DMS 273 treated with DMSO at 0.1 percent for 48 hours (cell line): ENCODE measurements around the gene CP.
"Not testable (repeated sequence)": the region's sequence is repeated elsewhere in the genome, so short reads cannot be mapped to it uniquely, and the experiment has no call there.

Experiments used
- DNase-seq: peaks from one replicate; lab custom pipeline; 2025; lab: John Stamatoyannopoulos, UW

CP gene

DNA sequence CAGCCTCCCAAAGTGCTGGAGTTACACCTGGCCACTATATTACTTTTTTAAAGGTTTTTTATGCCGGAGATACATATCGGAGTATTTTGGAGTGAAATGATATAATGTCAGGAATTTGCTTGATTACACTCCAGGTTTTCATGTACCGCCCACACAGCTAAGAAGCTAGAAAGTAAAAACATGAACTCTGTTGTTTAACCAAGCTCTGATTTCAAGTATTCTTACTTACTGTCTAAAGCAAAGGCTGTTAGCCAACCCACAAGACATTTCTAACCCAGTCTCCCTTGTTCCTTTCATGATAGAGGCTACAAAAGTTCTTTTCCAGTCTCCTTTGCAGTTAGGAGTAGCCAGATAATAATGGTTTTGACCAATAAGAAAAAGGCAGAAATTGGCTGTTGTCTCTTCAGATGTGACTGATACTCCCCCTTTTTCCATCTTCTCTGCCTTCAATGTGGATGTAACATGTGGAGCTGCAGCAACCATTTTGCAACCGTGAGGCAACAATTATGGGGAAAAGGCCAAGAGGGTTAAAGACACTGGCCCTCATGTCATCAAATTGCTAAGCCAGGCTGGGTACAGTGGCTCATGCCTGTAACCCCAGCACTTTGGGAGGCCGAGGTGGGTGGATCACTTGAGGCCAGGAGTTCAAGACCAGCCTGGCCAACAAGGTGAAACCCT, 6.1 kb upstream of the CP start:
- no peak for DNase-seq

GRCh38 chr3:149226776-149227175, 5.1 kb upstream of the CP start:
- no peak for DNase-seq

GRCh38 chr3:149224736-149225594, 3.3 kb upstream of the CP start:
- no peak for DNase-seq

DNA sequence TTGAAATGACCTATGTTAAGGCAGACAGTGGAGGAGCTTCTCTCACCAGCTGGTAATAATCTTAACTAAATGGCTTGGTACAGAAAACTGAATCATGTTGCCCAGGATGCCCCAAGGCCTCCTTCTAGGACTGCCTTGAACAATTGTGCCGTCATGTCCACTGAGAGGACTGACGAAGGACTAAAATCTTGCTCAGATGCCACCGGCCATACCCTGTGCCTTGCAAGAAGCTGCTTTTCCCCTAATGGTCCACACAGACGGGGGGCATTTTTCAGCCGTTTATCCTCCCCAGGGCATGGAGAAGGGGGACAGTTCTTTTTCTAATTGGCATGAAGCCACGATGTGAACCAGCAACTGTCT, 1.8 kb upstream of the CP start:
- DNase-seq: no peak

DNA sequence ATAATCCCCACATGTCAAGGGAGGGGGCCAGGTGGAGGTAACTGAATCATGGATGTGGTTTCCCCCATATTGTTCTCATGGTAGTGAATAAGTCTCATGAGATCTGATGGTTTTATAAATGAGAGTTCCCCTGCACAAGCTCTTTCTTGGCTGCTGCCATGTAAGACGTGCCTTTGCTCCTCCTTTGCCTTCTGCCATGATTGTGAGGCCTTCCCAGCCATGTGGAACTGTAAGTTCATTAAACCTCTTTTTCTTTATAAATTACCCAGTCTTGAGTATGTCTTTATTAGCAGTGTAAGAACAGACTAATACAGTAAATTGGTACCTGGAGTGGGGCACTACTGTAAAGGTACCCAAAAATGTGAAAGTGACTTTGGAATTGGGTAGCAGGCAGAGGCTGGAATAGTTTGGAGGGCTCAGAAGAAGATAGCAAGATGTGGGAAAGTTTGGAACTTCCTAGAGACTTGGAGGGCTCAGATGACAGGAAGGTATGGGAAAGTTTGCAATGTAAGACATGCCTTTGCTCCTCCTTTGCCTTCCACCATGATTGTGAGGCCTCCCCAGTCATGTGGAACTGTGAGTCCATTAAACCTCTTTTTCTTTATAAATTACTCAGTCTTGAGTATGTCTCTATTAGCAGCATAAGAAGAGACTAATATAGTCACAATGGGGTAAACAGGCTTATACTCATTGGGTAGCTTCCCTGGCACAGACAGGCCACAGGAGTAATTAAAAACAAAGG, 2.1 kb downstream of the CP start:
- DNase-seq: not testable (repeated sequence)

GRCh38 chr3:149217347-149217746, 4.3 kb downstream of the CP start:
- DNase-seq: no peak

DNA sequence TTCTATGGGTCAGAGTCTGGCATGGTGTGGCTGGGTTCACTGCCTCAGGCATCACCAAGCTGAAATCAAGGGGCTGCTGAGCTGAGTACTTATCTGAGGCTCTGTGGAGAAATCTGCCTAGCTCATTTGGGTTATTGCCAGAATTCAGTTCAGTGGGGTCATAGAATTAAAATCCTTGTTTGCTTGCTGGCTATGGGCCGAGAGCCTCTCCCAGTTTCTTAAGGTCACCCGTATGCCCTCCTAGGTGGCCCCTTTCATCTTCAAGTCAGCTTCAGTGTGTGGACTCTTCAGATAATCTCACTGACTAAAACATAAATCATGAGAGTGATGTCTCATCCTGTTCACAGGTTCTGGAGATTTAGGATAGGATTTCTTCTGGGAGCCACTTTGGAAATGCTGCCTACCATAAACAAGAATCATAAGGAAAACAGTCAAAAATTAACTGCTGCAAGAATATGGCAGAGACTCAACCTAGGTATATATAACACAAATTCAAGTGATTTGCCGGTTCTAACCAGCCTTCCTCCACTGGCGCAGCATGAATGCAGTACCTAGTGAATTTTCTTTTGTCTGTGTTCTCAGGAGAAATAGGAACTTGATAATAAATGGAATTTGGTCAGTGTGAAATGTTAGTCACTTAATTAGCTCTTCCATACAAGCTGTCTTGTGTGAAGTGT, 5.3 kb downstream of the CP start:
- DNase-seq: no peak

GRCh38 chr3:149215515-149215914, 6.1 kb downstream of the CP start:
- DNase-seq: no peak

DNA sequence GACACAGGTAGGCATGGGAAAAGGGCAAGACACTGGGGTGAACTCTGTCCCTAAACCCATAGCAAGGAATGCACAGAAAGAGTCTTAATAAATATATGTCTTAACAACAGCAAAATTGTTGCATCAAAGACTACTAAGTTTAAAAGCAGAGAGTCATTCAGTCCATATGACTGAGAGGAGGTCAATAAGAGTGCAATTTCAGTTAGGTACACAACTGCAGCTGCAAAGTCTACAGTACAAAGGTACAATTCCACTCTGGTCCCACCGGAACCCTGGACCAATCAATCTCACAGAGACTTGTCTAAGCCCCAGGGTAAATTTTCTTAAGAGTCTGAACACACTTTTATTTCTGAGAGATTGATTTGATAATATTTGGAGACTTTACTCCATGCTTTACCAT, 6.9 kb downstream of the CP start:
- DNase-seq: no peak

- DNase-seq: no peak
Observed at GRCh38 chr3:149212386-149212785, 9.2 kb downstream of the CP start.

GRCh38 chr3:149209431-149209830, 12.2 kb downstream of the CP start:
- DNase-seq: no peak

DNA sequence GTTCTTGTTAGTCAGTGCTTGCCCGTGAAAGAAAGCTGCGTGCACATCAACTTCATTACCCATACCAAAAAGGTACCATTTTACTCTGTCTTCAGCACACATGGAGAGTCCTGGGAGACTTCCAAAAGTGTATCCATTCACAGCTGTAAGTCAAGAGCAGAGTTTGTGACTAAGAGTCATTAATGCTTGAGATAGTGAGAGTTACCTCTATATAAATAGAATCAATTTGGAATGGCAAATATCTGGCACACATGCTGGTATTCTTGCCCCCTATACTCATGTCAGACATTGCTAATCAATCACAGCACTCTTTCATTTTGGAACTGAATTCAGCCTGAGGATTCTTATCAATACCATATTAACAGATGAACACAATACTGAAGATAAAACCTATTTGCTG, 14.2 kb downstream of the CP start:
- no peak for DNase-seq

- no peak for DNase-seq
Observed at GRCh38 chr3:149204390-149204991, 17.1 kb downstream of the CP start.

- DNase-seq: no peak
Observed at GRCh38 chr3:149203758-149204157, 17.9 kb downstream of the CP start.

GRCh38 chr3:149199474-149199873, 22.2 kb downstream of the CP start:
- DNase-seq: peak; percentile 9

GRCh38 chr3:149198611-149199010, 23.0 kb downstream of the CP start:
- no peak for DNase-seq

DNA sequence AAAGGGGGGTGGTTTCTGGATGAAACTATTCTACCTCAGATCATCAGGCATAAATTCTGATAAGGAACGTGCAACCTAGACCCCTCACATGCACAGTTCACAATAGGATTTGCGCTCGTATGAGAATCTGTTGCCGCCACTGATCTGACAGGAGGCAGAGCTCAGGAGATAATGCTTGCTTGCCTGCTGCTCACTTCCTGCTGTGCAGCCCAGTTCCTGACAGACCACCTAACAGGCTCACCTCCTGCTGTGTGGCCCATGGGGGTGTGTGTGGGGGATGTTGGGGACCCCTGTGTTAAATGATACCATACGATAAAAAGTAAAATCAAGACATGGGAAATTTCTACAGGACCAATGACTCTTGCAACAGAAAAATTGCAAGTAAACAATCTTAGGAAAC, 24.0 kb downstream of the CP start:
- DNase-seq: no peak

- not testable (repeated sequence) for DNase-seq
Observed at GRCh38 chr3:149196805-149197592, 24.6 kb downstream of the CP start.

DNA sequence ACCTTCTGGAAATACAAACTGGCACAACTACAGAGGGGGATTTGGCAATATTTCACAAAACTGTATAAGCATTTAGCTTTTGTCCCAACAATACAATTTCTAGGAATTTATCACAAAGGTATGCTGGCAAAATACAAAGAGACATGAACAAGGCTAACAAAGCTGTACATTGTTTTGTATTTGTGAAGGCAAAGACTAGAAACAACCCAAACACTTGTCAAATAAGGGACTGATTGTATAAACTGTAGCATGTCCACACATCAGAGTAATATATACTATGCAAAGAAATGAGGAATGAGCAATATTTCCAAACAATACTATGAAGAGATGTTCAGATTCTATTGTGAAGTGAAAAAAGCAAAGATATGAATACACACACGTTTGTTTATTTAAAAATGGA, 26.4 kb downstream of the CP start:
- DNase-seq: no peak

GRCh38 chr3:149188494-149188893, 33.1 kb downstream of the CP start:
- no peak for DNase-seq

DNA sequence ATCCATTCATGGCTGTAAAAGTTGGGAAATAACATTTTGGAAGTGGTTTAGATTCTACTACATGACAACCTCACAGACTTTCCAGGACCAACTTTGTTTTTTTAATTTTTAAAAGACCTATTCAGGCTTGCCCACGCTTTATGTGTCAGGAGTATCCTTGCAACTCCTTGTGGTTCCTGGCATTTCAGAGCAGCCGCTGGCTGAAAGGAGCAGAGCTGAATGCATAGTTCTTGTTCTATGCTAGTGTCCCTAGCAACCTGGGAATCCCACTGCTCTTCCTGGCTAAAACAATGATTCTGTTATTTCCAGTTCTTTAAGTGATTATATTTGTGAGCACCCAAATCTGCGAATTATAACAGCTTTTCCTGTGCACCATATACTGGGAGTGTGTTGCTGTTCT, 34.9 kb downstream of the CP start:
- no peak for DNase-seq
